Ammon's horn (tissue), 1 donor: ENCODE results near the gene PSAPL1.
A peak's percentile ranks its signal among the peaks of the same experiment; 100 is the strongest.

ENCODE experiments used
- DNase-seq: peaks from one replicate; pipeline ENCODE4 v3.0.0-alpha.2; 2016; ENCODE audit warnings: low spot score

Gene PSAPL1

GRCh38 chr4:7381890-7382633, 52.7 kb downstream of the PSAPL1 start:
- DNase-seq: no peak

GRCh38 chr4:7381221-7381889, 53.4 kb downstream of the PSAPL1 start:
- peak; percentile 31 for DNase-seq
